Endothelial cell of umbilical vein (primary cell): ENCODE data around the gene NRXN3.

Experiments used
- EZH2 ChIP-seq: IDR thresholded peaks from 2 replicates; pipeline ENCODE4 v1.6.1; 2012; ENCODE audit warnings: borderline replicate concordance, low read depth, mild to moderate bottlenecking, moderate library complexity, low read length, inconsistent platforms; ENCODE audit not compliant: severe bottlenecking
- FOS ChIP-seq: IDR thresholded peaks from 2 replicates; pipeline ENCODE4 v1.6.1; 2011; ENCODE audit warnings: mild to moderate bottlenecking, low read length, moderate library complexity, borderline replicate concordance; ENCODE audit not compliant: insufficient read depth
- GATA2 ChIP-seq: IDR thresholded peaks from 2 replicates; pipeline ENCODE4 v1.7.0; 2011; ENCODE audit warnings: low read depth, mild to moderate bottlenecking, moderate library complexity, mixed read lengths, low read length; ENCODE audit not compliant: insufficient read length, insufficient read depth
- JUN ChIP-seq: IDR thresholded peaks from 2 replicates; pipeline ENCODE4 v1.6.1; 2011; ENCODE audit warnings: borderline replicate concordance, low read depth; ENCODE audit not compliant: insufficient read length, insufficient read depth
- MYC ChIP-seq: IDR thresholded peaks from one replicate; pipeline ENCODE4 v1.6.1; 2011; ENCODE audit warnings: mild to moderate bottlenecking, low read depth, low read length
- POLR2A ChIP-seq: IDR thresholded peaks from 2 replicates; pipeline ENCODE4 v1.6.1; 2012; ENCODE audit warnings: low read depth, mild to moderate bottlenecking, control low read depth, low read length
- POLR2AphosphoS5 ChIP-seq: IDR thresholded peaks from 2 replicates; pipeline ENCODE4 v1.6.1; 2012; ENCODE audit warnings: low read depth, mild to moderate bottlenecking, control low read depth, low read length, moderate library complexity; ENCODE audit not compliant: insufficient read depth
- TF ChIP-seq, protein P1 (sequence below), 2 donors: IDR thresholded peaks; 1 replicate in 1 of 2; 2 replicates in 1 of 2; pipeline ENCODE4 v1.5.1; 2011; ENCODE audit warnings: low read length in 2 of 2, mild to moderate bottlenecking in 2 of 2, moderate library complexity in 2 of 2, control low read depth in 1 of 2, inconsistent platforms in 1 of 2, low read depth in 1 of 2; ENCODE audit not compliant: insufficient read depth in 1 of 2; ENCODE audit errors: extremely low read depth in 1 of 2
- TF ChIP-seq, protein P2 (sequence below): IDR thresholded peaks from 2 replicates; pipeline ENCODE4 v1.6.1; 2011; ENCODE audit not compliant: insufficient read depth, insufficient read length

DNA sequence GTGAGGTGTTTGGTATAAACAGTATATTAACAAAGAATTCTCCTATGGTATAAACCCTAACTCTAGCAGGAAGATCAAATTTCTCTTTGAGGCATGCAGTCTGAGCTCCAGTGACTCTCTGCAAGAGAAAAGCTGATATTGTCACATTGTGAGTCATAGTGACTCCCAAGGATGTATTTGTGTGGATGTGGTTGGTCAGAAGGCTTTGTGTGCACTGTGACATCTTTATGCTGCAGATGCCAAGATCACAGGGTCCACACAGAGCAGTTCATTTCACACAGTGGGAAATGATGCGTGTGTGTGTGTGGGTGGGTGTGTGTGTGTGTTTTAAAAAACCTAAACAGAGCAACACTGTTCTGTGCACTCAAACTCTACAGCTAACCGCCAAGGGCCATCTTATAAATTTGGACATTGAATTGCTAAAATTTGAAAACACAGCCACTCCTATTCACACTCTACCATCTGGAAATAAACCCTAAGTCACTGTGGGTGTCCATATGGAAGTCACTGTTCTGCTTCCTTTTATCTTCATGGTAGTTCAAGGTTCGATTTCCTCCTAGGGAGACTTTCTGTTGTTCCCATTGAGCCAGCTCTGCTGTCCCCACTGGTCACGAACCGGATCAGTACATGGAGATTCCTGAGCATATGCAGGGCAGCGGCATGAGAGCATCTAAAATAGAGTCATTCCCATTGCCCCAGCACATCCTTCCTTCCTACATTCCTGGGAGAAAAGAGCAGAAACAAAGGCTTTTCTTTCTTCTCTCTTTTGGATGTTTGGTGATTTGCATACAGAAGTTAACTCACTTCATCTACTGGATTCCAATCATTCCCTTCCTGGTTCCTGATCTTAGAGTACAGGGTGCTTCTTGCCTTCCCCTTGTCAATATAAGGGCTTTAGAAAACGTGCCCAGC, 1313.6 kb downstream of the NRXN3 start:
- TF ChIP-seq, protein P1, sequence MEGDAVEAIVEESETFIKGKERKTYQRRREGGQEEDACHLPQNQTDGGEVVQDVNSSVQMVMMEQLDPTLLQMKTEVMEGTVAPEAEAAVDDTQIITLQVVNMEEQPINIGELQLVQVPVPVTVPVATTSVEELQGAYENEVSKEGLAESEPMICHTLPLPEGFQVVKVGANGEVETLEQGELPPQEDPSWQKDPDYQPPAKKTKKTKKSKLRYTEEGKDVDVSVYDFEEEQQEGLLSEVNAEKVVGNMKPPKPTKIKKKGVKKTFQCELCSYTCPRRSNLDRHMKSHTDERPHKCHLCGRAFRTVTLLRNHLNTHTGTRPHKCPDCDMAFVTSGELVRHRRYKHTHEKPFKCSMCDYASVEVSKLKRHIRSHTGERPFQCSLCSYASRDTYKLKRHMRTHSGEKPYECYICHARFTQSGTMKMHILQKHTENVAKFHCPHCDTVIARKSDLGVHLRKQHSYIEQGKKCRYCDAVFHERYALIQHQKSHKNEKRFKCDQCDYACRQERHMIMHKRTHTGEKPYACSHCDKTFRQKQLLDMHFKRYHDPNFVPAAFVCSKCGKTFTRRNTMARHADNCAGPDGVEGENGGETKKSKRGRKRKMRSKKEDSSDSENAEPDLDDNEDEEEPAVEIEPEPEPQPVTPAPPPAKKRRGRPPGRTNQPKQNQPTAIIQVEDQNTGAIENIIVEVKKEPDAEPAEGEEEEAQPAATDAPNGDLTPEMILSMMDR (IDR thresholded peaks at IDR 0.05; ENCODE audit: extremely low read depth in 1 of 2, insufficient read depth in 1 of 2, low read depth in 1 of 2, low read length in 2 of 2), result no peak
- TF ChIP-seq EZH2 (no peak), POLR2A (no peak), JUN (no peak), POLR2AphosphoS5 (no peak), MYC (no peak), GATA2 (peak; percentile 18), FOS (peak; percentile 66)
- TF ChIP-seq, protein P2, sequence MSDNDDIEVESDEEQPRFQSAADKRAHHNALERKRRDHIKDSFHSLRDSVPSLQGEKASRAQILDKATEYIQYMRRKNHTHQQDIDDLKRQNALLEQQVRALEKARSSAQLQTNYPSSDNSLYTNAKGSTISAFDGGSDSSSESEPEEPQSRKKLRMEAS, result no peak
